Mucosa of rectum (tissue), 2 donors: Measurements from ENCODE around the gene IP6K3.

Experiments
- H3K27ac ChIP-seq, 2 donors: one replicate each; pipeline ENCODE4 v1.7.0; 2013; ENCODE audit warnings: inconsistent platforms in 2 of 2, low read depth in 2 of 2, low read length in 2 of 2
- H3K27me3 ChIP-seq, 2 donors: one replicate each; pipeline ENCODE4 v1.7.0; 2013; ENCODE audit warnings: low read length in 2 of 2; ENCODE audit not compliant: control insufficient read depth in 2 of 2, insufficient read depth in 2 of 2
- H3K36me3 ChIP-seq, 2 donors: one replicate each; pipeline ENCODE4 v1.7.0; 2013; ENCODE audit warnings: low read length in 2 of 2; ENCODE audit not compliant: control insufficient read depth in 2 of 2, insufficient read depth in 2 of 2
- H3K4me1 ChIP-seq, 2 donors: one replicate each; pipeline ENCODE4 v1.7.0; 2013; ENCODE audit warnings: low read length in 2 of 2, mild to moderate bottlenecking in 1 of 2; ENCODE audit not compliant: control insufficient read depth in 2 of 2, insufficient read depth in 2 of 2
- H3K4me3 ChIP-seq, 2 donors: one replicate each; pipeline ENCODE4 v1.7.0; 2013; ENCODE audit warnings: low read length in 2 of 2
- H3K9ac ChIP-seq, 2 donors: one replicate each; pipeline ENCODE4 v1.7.0; 2013; ENCODE audit warnings: low read length in 2 of 2, low read depth in 1 of 2, mild to moderate bottlenecking in 1 of 2
- H3K9me3 ChIP-seq, 2 donors: one replicate each; pipeline ENCODE4 v1.7.0; 2013; ENCODE audit warnings: low read length in 2 of 2; ENCODE audit not compliant: control insufficient read depth in 2 of 2
- donor health status: healthy.
- donor health status: Normal muscosa, but diverticular disease.

Gene IP6K3

DNA sequence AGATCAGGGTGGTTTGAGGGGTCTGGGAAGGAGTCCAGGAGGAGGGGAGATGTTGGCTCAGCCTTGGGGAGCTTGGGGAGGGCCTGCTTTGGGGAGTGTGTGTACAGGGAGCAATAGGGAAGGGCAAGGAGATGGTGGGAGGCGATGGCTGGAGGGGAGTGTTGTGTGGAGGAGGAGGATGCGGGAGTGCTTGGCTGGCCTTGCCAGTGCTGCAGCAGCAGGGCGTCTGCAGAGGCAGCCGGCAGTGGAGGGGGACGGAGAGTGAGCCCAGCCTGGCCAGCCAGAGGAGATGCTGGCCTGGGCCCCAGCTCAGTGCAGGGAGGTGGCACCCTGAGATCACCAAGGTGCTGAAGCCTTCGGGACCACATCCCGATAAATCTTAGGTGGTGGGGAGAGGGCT, 3.9 kb downstream of the IP6K3 start:
- no peak overlapping the region for H3K27ac ChIP-seq
- H3K27me3 ChIP-seq, result no peaks in the 10 kb centered on the region
- H3K4me1 ChIP-seq, result peaks cover 14 to 28% of the 10 kb centered on the region in 2 donors
- no peaks in the 10 kb centered on the region for H3K36me3 ChIP-seq
- no peak overlapping the region for H3K9ac ChIP-seq
- no peak overlapping the region for H3K4me3 ChIP-seq
- no peaks in the 10 kb centered on the region for H3K9me3 ChIP-seq

DNA sequence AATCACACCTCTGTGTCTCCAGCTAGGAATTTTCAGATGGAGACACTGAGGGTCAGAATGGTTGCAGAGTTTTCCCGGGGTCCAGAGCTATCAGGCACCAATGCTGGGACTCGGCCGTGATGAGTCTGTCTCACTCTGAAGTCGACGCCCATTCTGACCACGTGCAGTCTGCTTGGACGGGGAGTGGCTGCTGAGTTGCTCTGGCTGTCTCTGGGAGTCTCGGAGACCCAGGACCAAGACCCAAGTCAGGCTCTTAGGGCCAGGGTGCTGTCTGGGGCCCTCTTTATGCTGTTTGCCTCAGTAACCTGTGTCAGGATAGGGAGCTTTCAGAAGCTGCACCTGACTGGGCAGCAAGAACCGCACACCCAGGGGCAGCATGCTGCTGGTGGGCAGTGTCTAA, 4.6 kb downstream of the IP6K3 start:
- Histone ChIP-seq H3K4me3 (no peak overlapping the region), H3K9ac (no peak overlapping the region), H3K27ac (no peak overlapping the region), H3K27me3 (no peaks in the 10 kb centered on the region), H3K36me3 (no peaks in the 10 kb centered on the region), H3K4me1 (peaks cover 14 to 28% of the 10 kb centered on the region in 2 donors), H3K9me3 (no peaks in the 10 kb centered on the region)

DNA sequence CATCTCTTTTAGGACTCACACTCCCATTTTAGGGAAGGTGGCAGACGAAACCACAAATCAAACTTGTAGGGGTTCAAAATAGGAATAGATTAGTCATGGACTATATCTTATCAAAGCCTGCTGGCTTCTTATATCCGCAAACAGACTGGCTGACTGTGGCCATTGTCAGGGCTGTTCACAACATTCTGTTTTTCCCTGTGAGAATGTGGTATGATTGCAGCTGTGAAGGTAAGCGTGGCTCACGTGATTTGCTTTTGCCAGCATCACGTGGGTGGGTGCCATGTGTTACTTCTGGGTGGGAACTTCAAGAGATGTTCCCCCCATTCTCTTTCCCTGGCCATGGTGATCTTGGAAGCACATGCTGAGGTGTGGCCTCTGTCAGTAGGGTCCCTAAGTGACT, 5.9 kb downstream of the IP6K3 start:
- Histone ChIP-seq H3K4me1 (peaks cover 14 to 25% of the 10 kb centered on the region in 2 donors), H3K27ac (no peak overlapping the region), H3K9me3 (no peaks in the 10 kb centered on the region), H3K27me3 (no peaks in the 10 kb centered on the region), H3K4me3 (no peak overlapping the region), H3K36me3 (no peaks in the 10 kb centered on the region), H3K9ac (no peak overlapping the region)

GRCh38 chr6:33740204-33740608, 6.5 kb downstream of the IP6K3 start:
- Histone ChIP-seq H3K9ac (no peak overlapping the region), H3K27me3 (no peaks in the 10 kb centered on the region), H3K4me3 (no peak overlapping the region), H3K9me3 (no peaks in the 10 kb centered on the region), H3K4me1 (peaks cover 9 to 19% of the 10 kb centered on the region in 2 donors), H3K27ac (no peak overlapping the region), H3K36me3 (no peaks in the 10 kb centered on the region)

DNA sequence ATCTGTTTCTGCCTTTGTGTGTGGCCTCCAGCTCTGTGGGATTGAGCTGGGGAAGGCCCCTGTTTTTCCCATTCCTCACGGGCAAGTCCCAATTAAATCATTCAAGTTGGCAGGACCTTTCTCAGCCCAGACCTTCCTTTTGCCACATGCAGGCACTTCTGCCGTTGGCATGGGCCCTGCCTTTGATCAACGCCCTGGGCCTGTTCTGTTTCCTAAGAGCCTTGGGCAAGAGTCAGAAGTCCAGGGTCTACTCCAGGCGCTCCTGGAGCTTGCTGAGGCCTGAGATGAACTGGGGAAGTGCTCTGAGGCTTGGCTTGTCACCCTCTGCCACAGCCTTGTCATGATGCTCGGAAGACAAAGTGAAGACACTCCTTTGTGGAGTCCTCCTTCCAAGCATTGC, 7.1 kb downstream of the IP6K3 start:
- Histone ChIP-seq H3K9ac (no peak overlapping the region), H3K27ac (no peak overlapping the region), H3K4me1 (peaks cover 4 to 13% of the 10 kb centered on the region in 2 donors), H3K4me3 (no peak overlapping the region), H3K36me3 (no peaks in the 10 kb centered on the region), H3K9me3 (no peaks in the 10 kb centered on the region), H3K27me3 (no peaks in the 10 kb centered on the region)

DNA sequence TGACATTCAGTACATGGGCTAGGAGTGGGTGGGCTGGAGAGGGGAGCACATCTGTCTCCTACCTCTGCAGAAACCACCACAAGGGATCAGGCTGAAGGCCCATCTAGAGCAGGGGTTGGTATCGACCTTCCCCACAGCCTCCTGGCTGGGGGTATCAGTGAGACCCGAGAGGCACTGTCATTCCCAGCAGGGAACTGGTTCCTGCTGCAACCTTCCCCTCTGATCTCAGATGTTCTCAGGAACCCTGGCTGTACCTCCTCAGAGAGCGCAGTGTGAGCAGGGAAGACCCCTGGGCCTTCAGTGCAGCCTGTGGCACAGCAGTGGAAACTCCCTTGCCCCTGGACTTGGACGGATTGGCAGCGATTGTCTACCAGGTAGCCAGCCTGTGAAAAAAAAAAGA, 7.8 kb downstream of the IP6K3 start:
- Histone ChIP-seq H3K9me3 (no peaks in the 10 kb centered on the region), H3K4me1 (peaks cover 0 to 6% of the 10 kb centered on the region in 2 donors), H3K27me3 (no peaks in the 10 kb centered on the region), H3K9ac (no peak overlapping the region), H3K36me3 (no peaks in the 10 kb centered on the region), H3K4me3 (no peak overlapping the region), H3K27ac (no peak overlapping the region)

GRCh38 chr6:33738153-33738552, 8.6 kb downstream of the IP6K3 start:
- no peaks in the 10 kb centered on the region for H3K9me3 ChIP-seq
- no peak overlapping the region for H3K9ac ChIP-seq
- no peak overlapping the region for H3K27ac ChIP-seq
- peaks cover 0 to 5% of the 10 kb centered on the region in 2 donors for H3K4me1 ChIP-seq
- H3K27me3 ChIP-seq, result no peaks in the 10 kb centered on the region
- H3K4me3 ChIP-seq, result no peak overlapping the region
- H3K36me3 ChIP-seq, result no peaks in the 10 kb centered on the region

- Histone ChIP-seq H3K4me3 (no peak overlapping the region), H3K36me3 (no peaks in the 10 kb centered on the region), H3K9me3 (no peaks in the 10 kb centered on the region), H3K9ac (no peak overlapping the region), H3K27ac (no peak overlapping the region), H3K27me3 (no peaks in the 10 kb centered on the region), H3K4me1 (peaks cover 0 to 5% of the 10 kb centered on the region in 2 donors)
These were observed 9.3 kb downstream of the IP6K3 start for GRCh38 chr6:33737267-33738026.

- Histone ChIP-seq H3K9me3 (no peaks in the 10 kb centered on the region), H3K27me3 (no peaks in the 10 kb centered on the region), H3K4me3 (no peak overlapping the region), H3K9ac (no peak overlapping the region), H3K27ac (no peak overlapping the region), H3K36me3 (no peaks in the 10 kb centered on the region), H3K4me1 (peaks cover 0 to 10% of the 10 kb centered on the region in 2 donors)
These were observed 11.5 kb downstream of the IP6K3 start for GRCh38 chr6:33735216-33735615.

- Histone ChIP-seq H3K4me3 (no peak overlapping the region), H3K27ac (no peak overlapping the region), H3K36me3 (no peaks in the 10 kb centered on the region)
These were observed 13.0 kb downstream of the IP6K3 start for GRCh38 chr6:33733709-33734007.

More at GRCh38 chr6:33733709-33734007, 13.0 kb downstream of the IP6K3 start:
- H3K27me3 ChIP-seq, result no peaks in the 10 kb centered on the region
- peaks cover 0 to 10% of the 10 kb centered on the region in 2 donors for H3K4me1 ChIP-seq
- no peaks in the 10 kb centered on the region for H3K9me3 ChIP-seq
- H3K9ac ChIP-seq, result no peak overlapping the region
